Fibroblast of peridontal ligament (primary cell): ENCODE measurements around the gene NR2F1-AS1.
"Not testable (repeated sequence)": the region's sequence is repeated elsewhere in the genome, so short reads cannot be mapped to it uniquely, and the experiment has no call there.

Source experiments
- DNase-seq: peaks from one replicate; pipeline ENCODE4 v3.0.0-alpha.2; 2010; ENCODE audit errors: extremely low read depth

Gene NR2F1-AS1

DNA sequence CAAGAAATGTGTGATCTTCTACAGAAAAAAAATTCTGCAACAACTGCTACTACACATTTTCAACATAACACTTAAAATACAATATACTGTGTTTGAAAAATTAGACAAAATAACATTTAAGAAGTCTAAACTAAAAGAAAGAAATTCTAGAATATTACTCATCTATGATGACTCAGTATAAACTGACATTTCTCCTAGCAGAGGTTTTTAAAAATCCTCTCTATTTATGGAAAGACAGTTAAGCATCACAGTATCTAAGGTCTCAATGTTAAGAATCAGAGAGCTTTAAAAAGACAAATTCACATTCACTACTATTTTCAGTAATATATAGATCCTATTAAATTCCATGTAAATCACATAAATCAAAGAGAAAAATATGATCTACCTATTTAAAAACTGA, 61.3 kb downstream of the NR2F1-AS1 start:
- peak; percentile 59 for DNase-seq

DNA sequence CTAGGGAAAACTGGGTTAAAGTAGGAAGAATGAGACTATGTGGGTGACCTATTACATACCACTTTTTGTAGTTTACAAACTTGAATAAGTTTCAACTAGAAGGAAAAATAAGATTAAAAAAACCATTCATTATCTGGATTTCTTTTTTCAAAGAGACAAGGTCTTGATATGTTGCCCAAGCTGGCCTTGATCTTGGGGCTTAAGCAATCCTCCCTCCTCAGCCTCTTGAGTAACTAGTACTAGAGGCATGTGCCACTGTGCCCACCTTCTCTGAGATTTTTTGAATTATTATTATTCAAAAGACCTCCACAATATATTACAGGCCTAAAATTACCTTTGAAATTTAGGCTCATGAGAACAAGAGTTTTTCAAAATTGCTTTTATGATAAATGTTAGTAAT, 63.2 kb downstream of the NR2F1-AS1 start:
- DNase-seq = no peak

DNA sequence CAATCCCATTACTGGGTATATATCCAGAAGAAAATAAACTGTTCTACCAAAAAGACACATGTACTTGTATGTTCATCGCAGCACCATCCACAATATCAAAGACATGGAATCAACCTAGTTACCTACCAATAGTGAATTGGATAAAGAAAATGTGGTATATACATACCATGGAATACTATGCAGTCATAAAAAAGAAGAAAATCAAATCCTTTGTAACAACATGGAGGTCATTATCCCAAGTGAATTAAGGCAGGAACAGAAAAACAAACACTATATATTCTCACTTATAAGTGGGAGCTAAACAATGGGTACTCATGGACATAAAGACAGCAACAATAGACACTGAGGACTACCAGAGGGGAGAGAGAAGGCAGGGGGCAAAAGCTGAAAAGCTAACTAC, 67.7 kb downstream of the NR2F1-AS1 start:
- no peak for DNase-seq

DNA sequence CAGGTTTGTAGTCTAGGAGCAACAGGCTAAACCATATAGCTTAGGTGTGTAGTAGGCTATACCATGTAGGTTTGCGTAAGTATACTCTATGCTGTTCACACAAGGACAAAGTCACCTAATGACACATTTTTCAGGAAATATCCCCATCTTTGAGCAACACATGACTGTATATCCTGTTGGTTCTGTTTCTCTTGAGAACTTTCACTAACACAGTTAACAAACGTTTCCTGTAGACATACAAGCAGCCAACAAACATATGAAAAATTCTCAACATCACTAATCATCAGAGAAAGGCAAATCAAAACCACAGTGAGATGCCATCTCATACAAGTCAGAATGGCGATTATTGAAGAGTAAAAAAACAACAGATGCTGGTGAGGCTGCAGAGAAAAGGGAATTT, 68.2 kb downstream of the NR2F1-AS1 start:
- DNase-seq = peak; percentile 82

DNA sequence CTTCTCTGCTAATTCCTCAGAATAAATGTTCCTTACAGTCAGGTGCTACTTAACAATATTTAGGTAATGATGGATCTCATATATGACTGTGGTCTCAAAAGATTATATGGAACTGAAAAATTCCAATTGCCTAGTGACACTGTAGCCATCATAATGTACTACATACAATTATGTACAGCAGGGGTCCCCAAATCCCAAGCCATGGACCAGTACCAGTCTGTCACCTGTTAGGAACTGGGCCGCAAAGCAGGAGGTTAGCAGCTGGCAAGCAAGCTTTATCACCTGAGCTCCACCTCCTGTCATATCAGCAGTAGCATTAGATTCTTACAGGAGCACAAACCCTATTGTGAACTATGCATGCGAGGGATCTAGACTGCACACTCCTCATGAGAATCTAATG, 69.6 kb downstream of the NR2F1-AS1 start:
- no peak for DNase-seq

DNA sequence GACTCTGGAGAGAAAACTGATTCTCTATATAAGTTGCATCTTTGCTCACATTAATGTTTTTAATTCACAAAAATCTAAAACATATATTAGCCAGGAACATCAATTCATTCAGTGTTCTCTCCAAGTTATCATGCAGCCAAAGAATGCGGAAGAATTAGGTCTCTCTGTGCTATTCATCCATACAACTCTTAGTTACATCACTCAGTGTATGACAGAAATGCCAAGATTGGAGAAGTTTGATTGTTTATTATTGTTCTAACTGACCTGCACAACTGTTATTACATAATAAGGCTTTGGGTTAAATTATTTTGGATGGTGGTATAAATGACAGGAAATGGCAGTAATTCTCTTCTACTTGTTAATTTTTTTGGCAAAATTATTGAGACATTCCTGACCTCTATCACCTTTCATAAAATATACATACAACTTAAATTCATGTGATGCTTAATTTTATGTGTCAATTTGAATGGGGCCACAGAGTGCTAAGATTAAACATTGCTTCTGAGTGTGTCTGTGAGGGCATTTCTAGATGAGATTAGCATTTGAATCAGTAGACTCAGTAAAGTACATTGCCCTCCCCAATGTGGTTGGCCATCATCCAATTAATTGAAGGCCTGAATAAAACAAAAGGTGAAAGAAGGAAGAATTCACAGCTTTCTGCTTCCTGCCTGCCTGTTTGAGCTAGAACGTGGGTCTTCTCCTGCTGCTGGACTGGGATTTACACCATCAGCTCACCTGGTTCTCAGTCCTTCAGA, 70.2 kb downstream of the NR2F1-AS1 start:
- no peak for DNase-seq

DNA sequence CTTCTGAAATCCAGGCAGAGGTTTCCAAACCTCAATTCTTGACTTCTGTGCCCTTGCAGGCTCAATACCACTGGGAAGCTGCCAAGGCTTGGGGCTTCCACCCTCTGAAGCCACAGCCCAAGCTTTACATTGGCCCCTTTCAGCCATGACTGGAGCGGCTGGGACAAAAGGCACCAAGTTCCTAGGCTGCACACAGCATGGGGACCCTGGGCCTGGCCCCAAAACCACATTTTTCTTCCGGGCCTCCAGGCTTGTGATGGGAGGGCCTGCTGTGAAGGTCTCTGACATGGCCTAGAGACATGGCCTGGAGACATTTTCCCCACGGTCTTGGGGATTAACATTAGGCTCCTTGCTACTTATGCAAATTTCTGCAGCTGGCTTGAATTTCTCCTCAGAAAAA, 75.5 kb downstream of the NR2F1-AS1 start:
- not testable (repeated sequence) for DNase-seq

DNA sequence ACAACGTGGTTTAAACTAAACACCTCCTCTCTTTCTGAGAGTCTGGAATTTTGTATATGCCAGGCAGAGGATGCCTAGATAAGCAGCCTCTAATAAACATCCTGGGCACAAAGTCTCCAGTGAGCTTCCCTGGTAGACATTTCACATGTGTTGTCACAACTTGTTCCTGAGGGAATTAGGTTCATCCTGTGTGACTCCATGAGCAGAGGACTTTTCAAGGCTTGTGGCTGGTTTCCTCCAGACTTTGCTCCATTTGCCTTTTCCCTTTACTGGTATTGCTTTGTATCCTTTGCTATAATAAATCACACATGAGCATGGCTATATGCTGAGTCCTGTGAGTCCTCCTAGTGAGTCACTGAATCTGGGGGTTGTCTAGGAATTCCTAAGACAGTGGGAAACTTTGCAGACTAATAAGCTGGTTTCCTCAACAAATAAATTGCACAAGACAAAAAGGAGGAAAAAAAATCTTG, 77.4 kb downstream of the NR2F1-AS1 start:
- DNase-seq = peak; percentile 89

DNA sequence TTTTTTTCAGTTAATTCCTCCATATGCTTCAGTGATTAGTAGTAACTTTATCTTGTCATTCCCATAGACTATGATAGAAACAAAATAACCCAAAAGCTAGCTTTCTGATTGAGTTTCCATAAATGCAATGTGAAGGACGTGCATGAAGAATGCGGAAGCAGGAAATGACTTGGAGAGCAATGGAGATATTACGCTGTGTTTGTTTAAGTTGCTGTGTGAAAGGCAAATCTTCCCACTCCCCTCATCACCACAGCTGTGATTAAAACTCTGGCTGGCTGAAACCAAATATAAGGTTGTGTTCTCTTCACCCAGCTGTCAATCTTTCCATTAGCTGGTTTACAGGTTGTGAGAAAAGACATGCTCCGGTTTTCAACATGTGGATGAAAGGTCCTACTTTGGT, 83.9 kb downstream of the NR2F1-AS1 start:
- DNase-seq = no peak

DNA sequence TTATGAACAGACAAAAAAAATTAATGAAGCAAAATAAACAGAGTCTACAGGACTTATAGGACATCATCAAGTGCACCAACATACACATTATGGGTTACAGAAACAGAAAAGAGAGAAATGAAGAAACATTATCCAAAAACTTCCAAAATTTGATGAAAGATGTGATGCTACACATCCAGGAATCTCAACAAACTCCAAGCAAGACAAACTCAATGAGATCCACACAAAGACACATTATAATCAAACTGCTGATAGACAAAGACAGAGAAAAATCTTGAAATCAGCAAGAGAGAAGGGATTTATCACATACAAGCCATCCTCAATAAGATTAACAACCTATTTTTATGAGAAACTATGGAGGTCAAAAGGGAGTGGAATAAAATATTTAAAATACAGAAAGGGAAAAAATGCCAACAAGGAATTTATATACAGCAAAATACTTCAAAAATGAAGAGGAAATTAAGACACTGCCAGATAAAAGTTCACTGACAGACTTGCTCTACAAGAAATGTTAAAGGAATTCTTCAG, 101.0 kb downstream of the NR2F1-AS1 start:
- DNase-seq = no peak

DNA sequence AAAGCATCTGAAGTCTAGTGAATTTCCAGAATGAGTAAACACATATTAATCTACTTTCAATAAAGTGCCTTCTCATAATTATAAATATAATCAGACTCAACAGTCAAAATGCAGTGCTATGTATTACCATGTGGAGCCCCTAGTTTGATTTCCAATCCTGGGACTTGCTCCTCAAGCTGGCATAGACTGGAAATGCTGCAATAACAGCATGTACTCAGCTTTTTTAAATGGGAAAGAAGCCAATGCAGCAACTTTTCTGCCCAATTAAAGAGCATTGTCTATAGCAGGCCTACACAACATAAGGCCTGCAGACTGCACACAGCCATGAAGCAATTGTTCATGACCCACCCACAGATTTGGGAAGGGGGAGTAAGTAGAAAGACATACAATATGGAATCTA, 103.2 kb downstream of the NR2F1-AS1 start:
- DNase-seq = peak; percentile 24

DNA sequence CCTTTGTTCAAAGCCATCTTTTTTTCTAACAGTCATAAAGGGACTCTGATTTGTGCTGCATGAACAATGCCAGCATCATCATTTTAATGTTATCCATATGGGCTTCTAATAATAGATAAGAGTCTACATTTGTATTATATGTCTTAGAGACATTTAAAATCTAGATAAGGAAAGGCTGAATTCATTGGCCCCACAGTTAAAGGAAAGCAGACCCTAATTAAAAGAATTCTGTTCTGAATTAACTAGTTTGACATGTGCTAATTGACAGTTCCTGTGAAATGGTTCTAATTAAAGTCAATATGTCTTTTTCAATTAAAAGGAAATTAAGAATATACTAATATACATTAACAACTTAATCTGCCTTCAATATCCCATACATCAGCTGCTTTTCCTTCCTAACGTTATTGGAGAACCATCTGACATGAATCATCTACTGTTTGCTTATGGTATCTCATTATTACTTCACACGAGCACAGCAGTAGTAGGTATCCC, 104.7 kb downstream of the NR2F1-AS1 start:
- DNase-seq = peak; percentile 22

DNA sequence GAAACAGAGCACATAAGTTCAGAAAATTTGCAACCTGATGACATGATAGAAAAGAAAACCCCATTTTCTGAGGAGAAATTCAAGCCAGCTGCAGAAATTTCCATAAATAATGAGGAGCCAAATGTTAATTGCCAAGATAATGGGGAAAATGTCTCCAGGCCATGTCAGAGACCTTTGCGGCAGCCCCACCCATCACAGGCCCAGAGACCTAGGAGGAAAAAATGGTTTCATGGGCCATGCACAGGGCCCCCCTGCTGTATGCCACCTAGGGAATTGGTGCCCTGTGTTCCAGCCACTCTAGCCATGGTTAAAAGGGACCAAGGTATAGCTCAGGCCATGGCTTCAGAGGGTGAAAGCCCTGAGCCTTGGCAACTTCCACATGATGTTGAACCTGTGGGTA, 118.1 kb downstream of the NR2F1-AS1 start:
- no peak for DNase-seq

DNA sequence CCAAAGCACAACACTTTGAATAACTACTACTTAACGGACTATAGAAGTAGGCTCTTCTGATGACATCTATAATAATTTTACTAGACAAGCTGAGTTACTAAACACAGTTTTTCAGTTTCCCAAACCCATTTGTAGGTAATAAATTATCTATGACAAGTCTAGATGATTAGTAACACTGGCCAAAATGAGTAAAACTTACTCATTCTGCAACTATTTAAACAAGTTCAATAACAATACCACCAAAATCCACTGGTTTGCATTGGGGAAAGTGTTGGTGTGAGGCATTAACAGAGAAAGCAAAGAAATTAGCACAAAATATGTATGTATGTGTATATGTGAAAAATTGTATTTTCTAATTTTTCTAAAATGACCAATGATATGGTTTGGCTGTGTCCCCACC, 119.3 kb downstream of the NR2F1-AS1 start:
- no peak for DNase-seq

DNA sequence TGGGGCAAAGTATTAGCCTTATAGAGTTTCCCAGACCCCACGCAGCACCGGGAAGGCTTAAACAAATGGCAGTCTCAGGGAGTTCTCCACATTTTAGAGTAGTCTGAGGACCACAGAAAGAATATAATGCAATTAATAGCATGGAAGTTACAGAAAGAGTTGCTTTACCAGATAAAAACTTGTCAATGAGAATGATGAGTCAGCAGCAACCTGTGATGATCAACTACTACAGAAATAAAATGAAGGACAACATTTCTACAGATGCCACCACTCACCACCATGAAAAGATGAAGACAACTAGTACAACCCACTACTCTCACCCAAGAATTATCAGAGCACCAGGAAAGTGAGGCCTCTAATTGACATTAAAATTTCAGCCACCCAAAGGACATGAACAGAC, 120.7 kb downstream of the NR2F1-AS1 start:
- DNase-seq = no peak

DNA sequence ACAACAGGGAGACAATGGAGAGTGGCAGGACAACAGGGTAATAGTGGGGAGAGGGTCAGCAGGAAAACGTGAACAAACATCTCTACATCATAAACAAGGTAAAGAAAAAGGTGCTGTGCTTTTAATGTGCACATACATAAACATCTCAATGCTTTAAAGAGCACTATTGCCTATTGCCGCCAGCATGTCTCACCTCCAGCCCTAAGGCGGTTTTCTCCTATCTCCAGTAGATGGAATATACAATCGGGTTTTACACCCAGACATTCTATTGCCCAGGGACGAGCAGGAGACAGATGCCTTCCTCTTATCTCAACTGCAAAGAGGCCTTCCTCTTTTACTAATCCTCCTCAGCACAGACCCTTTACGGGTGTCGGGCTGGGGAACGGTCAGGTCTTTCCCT, 124.2 kb downstream of the NR2F1-AS1 start:
- not testable (repeated sequence) for DNase-seq

DNA sequence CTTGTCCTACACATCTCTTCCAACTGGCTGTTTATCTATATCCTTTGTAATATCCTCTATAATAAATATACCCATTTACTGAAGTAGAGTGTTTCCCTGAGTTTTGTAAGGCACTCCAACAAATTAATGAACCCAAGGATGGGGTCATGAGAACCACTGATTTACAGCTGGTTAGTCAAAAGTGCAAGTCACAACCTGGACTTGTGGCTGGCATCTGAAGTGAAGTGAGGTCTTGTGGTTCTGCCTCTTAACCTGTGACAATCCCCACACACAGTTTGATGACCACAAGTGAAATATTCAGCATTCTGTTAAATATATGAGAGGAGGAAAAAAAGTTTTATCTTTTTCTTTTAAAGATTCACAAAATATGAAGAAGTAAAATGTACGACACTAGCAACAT, 126.1 kb downstream of the NR2F1-AS1 start:
- DNase-seq = no peak

DNA sequence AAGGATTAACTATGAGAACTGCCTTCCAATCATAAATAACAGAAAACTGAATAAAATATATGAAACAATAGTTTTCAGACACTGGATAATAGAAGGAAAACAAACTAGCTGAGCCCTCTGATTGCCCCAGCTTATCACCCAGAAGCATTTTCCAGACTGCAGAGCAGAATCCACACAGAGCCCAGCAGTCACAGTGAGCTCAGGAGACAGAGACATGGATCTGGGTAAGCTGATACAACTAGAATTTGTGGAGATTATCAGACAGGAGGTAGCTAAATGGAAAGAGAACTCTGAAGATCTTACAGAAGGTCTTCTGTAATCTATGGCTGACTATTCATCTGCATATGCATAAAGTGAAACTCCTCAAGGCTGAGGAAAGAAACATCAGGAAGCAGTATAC, 128.8 kb downstream of the NR2F1-AS1 start:
- peak; percentile 9 for DNase-seq

DNA sequence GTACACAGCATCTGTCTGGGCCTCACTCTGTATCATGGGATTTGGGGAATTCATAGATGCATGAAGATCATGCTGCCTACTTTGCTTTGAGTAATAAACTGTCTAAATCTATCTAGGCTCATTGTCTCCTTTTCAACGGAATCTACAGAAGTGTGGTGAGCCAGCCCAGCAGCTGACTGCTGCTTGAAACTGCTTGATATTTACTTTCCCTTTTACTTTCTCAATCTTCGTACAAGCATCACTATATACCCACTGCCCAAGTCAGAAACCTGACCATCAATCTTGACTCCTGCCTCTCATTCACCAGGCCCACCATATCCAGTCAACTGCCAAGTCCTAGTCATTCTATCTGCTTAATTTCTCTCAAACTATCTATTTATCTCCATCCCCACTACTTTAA, 142.9 kb downstream of the NR2F1-AS1 start:
- no peak for DNase-seq

DNA sequence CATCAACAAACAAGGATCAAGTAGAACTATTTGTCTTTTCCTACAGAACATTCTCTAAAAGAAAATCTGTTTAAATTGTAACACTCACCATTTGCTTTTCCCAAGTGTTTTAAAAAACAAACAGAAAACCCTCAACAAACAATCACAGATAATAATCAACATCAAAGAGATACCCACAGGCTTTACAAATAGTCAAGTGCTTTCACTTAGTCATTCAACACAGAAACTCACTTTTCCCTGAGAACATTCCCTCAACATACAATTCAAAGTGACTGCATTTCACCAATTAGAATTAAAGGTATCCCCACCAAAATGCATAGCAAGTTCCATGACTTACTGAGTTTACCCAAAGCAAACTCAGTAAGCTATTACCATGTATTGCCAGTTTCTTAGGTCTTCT, 144.9 kb downstream of the NR2F1-AS1 start:
- no peak for DNase-seq

DNA sequence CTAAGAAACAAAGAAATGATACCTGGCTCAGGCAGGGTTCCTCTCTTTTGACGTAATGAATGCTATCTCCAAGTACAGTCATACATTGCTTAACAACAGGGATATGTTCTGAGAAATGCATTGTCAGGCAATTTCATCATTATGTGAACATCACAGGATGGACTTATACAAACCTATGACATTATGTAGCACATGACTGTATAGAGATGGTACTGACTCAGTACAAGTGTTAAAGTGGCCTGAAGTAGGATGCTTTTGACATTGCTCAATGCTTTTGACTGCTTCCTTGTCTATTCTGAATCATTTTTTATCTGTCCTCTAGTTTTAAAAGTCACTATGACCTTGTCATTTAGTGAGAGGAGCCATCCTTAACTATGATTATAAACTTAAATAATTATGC, 147.6 kb downstream of the NR2F1-AS1 start:
- DNase-seq = peak; percentile 56

DNA sequence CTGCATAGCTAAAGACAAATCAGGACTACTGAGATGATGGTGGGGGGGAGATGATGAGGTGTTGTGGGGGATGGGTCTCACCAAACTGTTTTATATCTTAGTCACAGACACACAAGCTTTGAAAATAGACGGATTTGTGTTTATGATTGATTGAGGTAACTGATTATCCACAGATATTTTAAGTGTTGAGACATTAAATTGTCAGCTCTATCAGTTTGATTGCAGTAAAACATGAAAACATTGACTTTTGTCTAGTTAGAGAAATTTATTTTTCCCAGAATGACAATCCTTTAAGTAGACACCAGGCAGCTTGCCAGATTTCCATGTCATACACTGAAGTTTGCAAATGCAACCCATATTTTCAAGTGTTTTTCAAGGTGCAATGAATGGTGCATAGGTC, 149.8 kb downstream of the NR2F1-AS1 start:
- DNase-seq = no peak

DNA sequence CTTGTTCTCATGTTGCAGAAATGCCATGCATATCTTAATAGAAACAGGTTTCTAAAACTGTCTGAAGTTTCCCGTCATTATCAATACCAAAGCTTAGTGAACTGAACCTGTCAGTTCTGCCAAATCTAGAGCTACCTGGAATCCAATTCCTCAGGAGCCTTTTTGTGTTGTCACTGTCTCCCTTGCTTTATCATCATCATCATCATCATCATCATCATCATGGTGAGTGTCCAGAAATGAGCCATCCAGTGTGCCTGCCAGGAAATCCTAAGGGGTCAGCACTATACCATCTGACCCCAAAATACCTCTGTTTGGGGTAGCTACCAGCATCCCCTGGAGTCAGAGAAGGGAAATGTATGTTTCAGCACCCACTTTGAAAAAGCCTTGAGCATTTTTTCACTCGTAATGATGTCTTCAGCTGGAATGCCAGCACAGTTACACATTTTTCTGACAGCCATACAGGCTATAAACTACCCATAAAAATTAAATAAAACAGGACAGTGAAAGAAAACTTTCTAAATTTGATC, 150.3 kb downstream of the NR2F1-AS1 start:
- DNase-seq = no peak
